DOHH2 (cell line): ENCODE data around the gene CDK14.

Experiments used
- H3F3A ChIP-seq: fragments of 200-600 bp; sonication (generic), shearing (Covaris generic); 2 replicates; pipeline ENCODE4 v1.6.0; 2016; ENCODE audit warnings: antibody characterized with exemption, mild to moderate bottlenecking; ENCODE audit not compliant: control insufficient read depth, insufficient read depth
- H3K27ac ChIP-seq: fragments of 200-600 bp; sonication (generic); 2 replicates; pipeline ENCODE4 v1.5.1; 2014; ENCODE audit warnings: low read depth, mild to moderate bottlenecking, low read length, moderate library complexity
- H3K27me3 ChIP-seq: fragments of 200-600 bp; sonication (generic); 2 replicates; pipeline ENCODE4 v1.6.1; 2014; ENCODE audit warnings: mild to moderate bottlenecking, low read length, mixed read lengths; ENCODE audit not compliant: control insufficient read depth
- H3K36me3 ChIP-seq: fragments of 200-600 bp; sonication (generic); 2 replicates; pipeline ENCODE4 v1.6.1; 2014; ENCODE audit warnings: mild to moderate bottlenecking, low read length, moderate library complexity, mixed read lengths; ENCODE audit not compliant: control insufficient read depth
- H3K4me1 ChIP-seq: fragments of 200-600 bp; sonication (generic); 2 replicates; pipeline ENCODE4 v1.6.1; 2014; ENCODE audit warnings: mild to moderate bottlenecking, low read length, mixed read lengths; ENCODE audit not compliant: control insufficient read depth
- H3K4me2 ChIP-seq: fragments of 200-600 bp; sonication (generic); 2 replicates; pipeline ENCODE4 v1.6.0; 2014; ENCODE audit warnings: mild to moderate bottlenecking, low read length, moderate library complexity
- H3K4me3 ChIP-seq: fragments of 200-600 bp; sonication (generic); 2 replicates; pipeline ENCODE4 v1.5.1; 2014; ENCODE audit warnings: mild to moderate bottlenecking, low read length, mixed read lengths
- H3K79me2 ChIP-seq: fragments of 200-600 bp; sonication (generic); 2 replicates; pipeline ENCODE4 v1.6.1; 2014; ENCODE audit warnings: mild to moderate bottlenecking, low read length, mixed read lengths; ENCODE audit not compliant: control insufficient read depth
- H3K9me2 ChIP-seq: fragments of 200-600 bp; sonication (generic); replicated peaks from 2 replicates; pipeline ENCODE4 v1.6.1; 2014; ENCODE audit warnings: mild to moderate bottlenecking, low read length, mixed read lengths; ENCODE audit not compliant: control insufficient read depth
- H3K9me3 ChIP-seq: fragments of 200-600 bp; sonication (generic); 2 replicates; pipeline ENCODE4 v1.6.1; 2014; ENCODE audit warnings: antibody characterized with exemption, low read length, mixed read lengths; ENCODE audit not compliant: control insufficient read depth, insufficient read depth
- H4K20me1 ChIP-seq: fragments of 200-600 bp; sonication (generic); 2 replicates; pipeline ENCODE4 v1.6.0; 2014; ENCODE audit warnings: low read depth, mild to moderate bottlenecking, antibody characterized with exemption, low read length, moderate library complexity; ENCODE audit not compliant: control insufficient read depth, insufficient read depth
- EZH2phosphoT487 ChIP-seq: fragments of 200-600 bp; sonication (generic); IDR thresholded peaks from 2 replicates; pipeline ENCODE4 v1.6.1; 2017; ENCODE audit warnings: borderline replicate concordance, mild to moderate bottlenecking, antibody characterized with exemption, low read length, moderate library complexity, mixed read lengths
- TF ChIP-seq, protein P1 (sequence below): fragments of 200-600 bp; sonication (generic); IDR thresholded peaks from one replicate; pipeline ENCODE4 v1.5.1; 2014; ENCODE audit warnings: antibody characterized with exemption, mild to moderate bottlenecking, low read depth, low read length; ENCODE audit not compliant: poor library complexity, severe bottlenecking

The CDK14 gene

DNA sequence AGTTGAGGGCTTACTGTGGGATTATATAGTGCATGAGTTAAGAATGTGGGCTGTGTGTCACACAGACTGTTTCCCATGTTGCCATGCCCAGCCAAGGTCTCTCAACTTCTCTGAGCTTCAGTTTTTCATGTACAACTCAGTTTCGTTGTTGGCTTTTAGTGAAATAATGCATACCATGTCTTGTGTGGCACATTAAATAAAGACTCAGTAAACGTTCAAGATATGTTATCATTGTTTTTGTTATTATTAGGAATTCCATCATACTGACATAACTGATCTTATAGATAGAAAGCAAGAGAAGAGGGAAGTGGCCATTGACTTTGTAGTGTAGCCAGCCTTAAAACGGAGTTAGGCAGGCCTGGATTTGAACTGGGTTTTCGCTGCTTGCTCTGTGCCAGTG lies 2.9 kb downstream of the CDK14 start:
- Histone ChIP-seq H3K4me3 (no peak overlapping the region), H3K36me3 (no peaks in the 10 kb centered on the region), H3K9me2 (no peaks in the 10 kb centered on the region), H3F3A (peaks cover 9% of the 10 kb centered on the region), H3K9me3 (no peaks in the 10 kb centered on the region), H3K4me2 (no peak overlapping the region), H3K79me2 (no peaks in the 10 kb centered on the region), H3K4me1 (peaks cover 43% of the 10 kb centered on the region), H4K20me1 (no peaks in the 10 kb centered on the region), H3K27me3 (peaks cover 22% of the 10 kb centered on the region), H3K27ac (no peak overlapping the region)
- TF ChIP-seq EZH2phosphoT487, result no peak
- TF ChIP-seq, protein P1, sequence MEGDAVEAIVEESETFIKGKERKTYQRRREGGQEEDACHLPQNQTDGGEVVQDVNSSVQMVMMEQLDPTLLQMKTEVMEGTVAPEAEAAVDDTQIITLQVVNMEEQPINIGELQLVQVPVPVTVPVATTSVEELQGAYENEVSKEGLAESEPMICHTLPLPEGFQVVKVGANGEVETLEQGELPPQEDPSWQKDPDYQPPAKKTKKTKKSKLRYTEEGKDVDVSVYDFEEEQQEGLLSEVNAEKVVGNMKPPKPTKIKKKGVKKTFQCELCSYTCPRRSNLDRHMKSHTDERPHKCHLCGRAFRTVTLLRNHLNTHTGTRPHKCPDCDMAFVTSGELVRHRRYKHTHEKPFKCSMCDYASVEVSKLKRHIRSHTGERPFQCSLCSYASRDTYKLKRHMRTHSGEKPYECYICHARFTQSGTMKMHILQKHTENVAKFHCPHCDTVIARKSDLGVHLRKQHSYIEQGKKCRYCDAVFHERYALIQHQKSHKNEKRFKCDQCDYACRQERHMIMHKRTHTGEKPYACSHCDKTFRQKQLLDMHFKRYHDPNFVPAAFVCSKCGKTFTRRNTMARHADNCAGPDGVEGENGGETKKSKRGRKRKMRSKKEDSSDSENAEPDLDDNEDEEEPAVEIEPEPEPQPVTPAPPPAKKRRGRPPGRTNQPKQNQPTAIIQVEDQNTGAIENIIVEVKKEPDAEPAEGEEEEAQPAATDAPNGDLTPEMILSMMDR, result no peak

DNA sequence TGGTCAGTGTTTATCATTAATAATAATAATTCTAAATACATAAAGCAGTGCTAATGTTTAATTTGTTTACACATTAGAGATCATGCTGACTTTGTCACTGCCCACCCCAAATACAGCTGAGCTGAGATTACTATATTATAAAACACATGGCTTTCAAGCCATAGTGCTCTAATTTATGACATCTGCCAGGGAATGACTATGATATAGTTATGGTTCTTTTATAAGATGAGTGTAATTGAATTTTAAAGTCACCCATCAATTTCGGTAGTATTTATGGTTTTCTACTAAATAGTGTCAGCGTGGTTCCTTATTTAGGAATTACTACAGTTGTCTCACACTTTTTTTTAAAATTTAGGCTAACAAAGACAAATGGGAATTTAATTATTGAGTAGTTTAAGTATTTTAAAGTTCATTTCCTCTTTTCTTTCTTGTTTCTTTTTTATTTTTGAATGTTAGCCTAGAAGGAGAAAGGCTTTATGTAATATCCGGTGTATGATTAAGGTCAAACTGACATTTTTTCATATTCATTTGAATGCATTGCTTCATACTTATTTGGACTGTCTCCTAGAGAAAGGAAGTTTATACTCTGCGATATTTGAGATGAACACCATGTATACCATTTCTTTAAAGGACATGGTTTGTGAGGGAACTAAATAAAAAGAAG lies 3.9 kb downstream of the CDK14 start:
- H3K27ac ChIP-seq, result no peak overlapping the region
- H3K79me2 ChIP-seq, result no peaks in the 10 kb centered on the region
- peaks cover 9% of the 10 kb centered on the region for H3F3A ChIP-seq
- H3K4me1 ChIP-seq, result peaks cover 43% of the 10 kb centered on the region
- peak overlapping the region; percentile 15 for H3K4me3 ChIP-seq
- no peaks in the 10 kb centered on the region for H3K36me3 ChIP-seq
- H3K27me3 ChIP-seq, result peaks cover 21% of the 10 kb centered on the region
- H3K4me2 ChIP-seq, result peak overlapping the region; percentile 44
- TF ChIP-seq, protein P1, result no peak
- no peak for TF ChIP-seq EZH2phosphoT487
- H4K20me1 ChIP-seq, result no peaks in the 10 kb centered on the region
- H3K9me3 ChIP-seq, result no peaks in the 10 kb centered on the region
- no peaks in the 10 kb centered on the region for H3K9me2 ChIP-seq

DNA sequence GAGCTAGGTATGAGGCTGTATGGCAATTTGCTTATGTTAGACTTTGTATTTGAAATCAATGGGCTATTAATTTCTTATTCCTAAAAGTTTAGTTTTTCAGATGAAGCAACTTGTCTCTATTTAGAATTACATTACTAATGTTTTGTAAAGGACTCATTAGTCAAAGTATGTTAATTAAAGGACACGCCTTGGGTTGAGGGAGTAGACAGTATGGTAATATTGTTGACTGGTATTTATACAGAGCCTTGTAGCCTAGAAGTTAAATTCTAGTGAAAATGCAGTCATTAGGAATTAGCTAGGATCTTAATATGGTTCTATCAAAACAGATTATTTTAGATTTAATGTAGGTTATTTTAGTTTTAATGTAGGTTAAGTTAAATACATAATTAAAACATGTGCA lies 6.2 kb downstream of the CDK14 start:
- Histone ChIP-seq H3K9me2 (no peaks in the 10 kb centered on the region), H3K4me2 (no peak overlapping the region), H3K9me3 (no peaks in the 10 kb centered on the region), H3K27ac (no peak overlapping the region), H3K79me2 (no peaks in the 10 kb centered on the region), H4K20me1 (no peaks in the 10 kb centered on the region), H3K4me3 (no peak overlapping the region), H3K36me3 (no peaks in the 10 kb centered on the region), H3K27me3 (peaks cover 7% of the 10 kb centered on the region), H3K4me1 (peaks cover 33% of the 10 kb centered on the region), H3F3A (peaks cover 7% of the 10 kb centered on the region)
- no peak for TF ChIP-seq EZH2phosphoT487
- TF ChIP-seq, protein P1, result no peak
